Measurements from ENCODE around the gene RASGRF1. TPM values are rescaled to one million over a fixed set of nuclear protein-coding genes. Genes with fewer than 3 reads are reported as not detected.

Gene RASGRF1
- total RNA-seq, 1 donor from 2014 or later = 0.41 TPM

DNA sequence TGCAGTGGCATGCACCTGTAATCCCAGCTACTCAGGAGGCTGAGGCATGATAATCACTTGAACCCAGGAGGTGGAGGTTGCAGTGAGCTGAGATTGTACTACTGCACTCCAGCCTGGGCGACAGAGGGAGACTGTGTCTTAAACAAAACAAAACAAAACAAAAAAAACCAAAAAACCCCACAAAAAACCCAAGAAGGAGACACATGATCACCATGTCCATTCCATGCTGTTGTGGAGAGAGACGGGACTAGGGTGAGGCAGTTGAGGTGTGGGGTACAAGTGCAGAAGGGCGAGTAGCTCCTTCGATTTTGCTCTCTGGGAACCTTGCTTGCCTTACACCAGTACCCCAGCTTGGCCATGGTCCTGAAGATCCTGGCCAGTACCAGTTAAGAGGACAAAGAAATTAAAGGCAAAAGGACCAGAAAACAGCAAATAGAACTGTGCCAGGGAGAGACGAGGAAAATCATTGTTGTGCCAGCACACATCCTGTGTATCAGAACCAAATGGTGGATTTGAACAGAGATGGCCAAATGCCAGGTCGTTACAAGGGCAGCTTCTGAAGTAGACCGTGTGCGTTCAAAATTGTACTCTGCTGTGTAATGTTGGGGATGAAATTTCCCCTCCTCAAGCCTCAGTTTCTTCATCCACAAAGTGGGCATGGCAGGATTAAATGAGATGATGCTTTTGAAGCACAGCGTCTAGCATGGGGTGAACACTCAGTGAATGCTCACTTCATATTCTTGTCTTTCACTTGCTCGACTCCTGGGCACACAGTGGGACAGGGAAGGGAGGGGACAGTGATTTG lies 102.8 kb downstream of the RASGRF1 start:
- Mint-ChIP-seq H3K4me1 (ENCODE audit: unreplicated experiment) (peaks cover 10% of the 10 kb centered on the region), H3K27ac (peak overlapping the region; percentile 99), H3K36me3 (no peaks in the 10 kb centered on the region), H3K27me3 (peaks cover 8% of the 10 kb centered on the region), H3K9me3 (peaks cover 4% of the 10 kb centered on the region), H3K4me3 (no peak overlapping the region)
- TF ChIP-seq, protein P1, sequence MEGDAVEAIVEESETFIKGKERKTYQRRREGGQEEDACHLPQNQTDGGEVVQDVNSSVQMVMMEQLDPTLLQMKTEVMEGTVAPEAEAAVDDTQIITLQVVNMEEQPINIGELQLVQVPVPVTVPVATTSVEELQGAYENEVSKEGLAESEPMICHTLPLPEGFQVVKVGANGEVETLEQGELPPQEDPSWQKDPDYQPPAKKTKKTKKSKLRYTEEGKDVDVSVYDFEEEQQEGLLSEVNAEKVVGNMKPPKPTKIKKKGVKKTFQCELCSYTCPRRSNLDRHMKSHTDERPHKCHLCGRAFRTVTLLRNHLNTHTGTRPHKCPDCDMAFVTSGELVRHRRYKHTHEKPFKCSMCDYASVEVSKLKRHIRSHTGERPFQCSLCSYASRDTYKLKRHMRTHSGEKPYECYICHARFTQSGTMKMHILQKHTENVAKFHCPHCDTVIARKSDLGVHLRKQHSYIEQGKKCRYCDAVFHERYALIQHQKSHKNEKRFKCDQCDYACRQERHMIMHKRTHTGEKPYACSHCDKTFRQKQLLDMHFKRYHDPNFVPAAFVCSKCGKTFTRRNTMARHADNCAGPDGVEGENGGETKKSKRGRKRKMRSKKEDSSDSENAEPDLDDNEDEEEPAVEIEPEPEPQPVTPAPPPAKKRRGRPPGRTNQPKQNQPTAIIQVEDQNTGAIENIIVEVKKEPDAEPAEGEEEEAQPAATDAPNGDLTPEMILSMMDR (conservative IDR thresholded peaks at IDR 0.05) = no peak
- DNase-seq (ENCODE audit: extremely low spot score, unreplicated experiment) = no peak

GRCh38 chr15:78985859-78986475 lies 104.6 kb downstream of the RASGRF1 start:
- no peaks in the 10 kb centered on the region for H3K36me3 Mint-ChIP-seq
- no peak overlapping the region for H3K4me3 Mint-ChIP-seq
- peaks cover 8% of the 10 kb centered on the region for H3K27me3 Mint-ChIP-seq
- H3K9me3 Mint-ChIP-seq = peaks cover 4% of the 10 kb centered on the region
- no peak for DNase-seq (ENCODE audit: extremely low spot score, unreplicated experiment)
- TF ChIP-seq, protein P1 (conservative IDR thresholded peaks at IDR 0.05) = no peak
- no peak overlapping the region for H3K27ac Mint-ChIP-seq
- peaks cover 10% of the 10 kb centered on the region for H3K4me1 Mint-ChIP-seq (ENCODE audit: unreplicated experiment)

GRCh38 chr15:78984041-78984440 lies 106.5 kb downstream of the RASGRF1 start:
- Mint-ChIP-seq H3K4me3 (no peak overlapping the region), H3K36me3 (no peaks in the 10 kb centered on the region), H3K27me3 (peaks cover 8% of the 10 kb centered on the region), H3K4me1 (ENCODE audit: unreplicated experiment) (peaks cover 10% of the 10 kb centered on the region), H3K9me3 (peaks cover 4% of the 10 kb centered on the region), H3K27ac (no peak overlapping the region)
- DNase-seq (ENCODE audit: extremely low spot score, unreplicated experiment) = no peak
- TF ChIP-seq, protein P1 (conservative IDR thresholded peaks at IDR 0.05) = no peak

GRCh38 chr15:78983146-78983918 lies 107.2 kb downstream of the RASGRF1 start:
- Mint-ChIP-seq H3K9me3 (peaks cover 1% of the 10 kb centered on the region), H3K4me3 (no peak overlapping the region), H3K27ac (no peak overlapping the region), H3K27me3 (peaks cover 6% of the 10 kb centered on the region), H3K4me1 (ENCODE audit: unreplicated experiment) (peaks cover 6% of the 10 kb centered on the region), H3K36me3 (no peaks in the 10 kb centered on the region)
- no peak for DNase-seq (ENCODE audit: extremely low spot score, unreplicated experiment)
- TF ChIP-seq, protein P1 (conservative IDR thresholded peaks at IDR 0.05) = no peak

DNA sequence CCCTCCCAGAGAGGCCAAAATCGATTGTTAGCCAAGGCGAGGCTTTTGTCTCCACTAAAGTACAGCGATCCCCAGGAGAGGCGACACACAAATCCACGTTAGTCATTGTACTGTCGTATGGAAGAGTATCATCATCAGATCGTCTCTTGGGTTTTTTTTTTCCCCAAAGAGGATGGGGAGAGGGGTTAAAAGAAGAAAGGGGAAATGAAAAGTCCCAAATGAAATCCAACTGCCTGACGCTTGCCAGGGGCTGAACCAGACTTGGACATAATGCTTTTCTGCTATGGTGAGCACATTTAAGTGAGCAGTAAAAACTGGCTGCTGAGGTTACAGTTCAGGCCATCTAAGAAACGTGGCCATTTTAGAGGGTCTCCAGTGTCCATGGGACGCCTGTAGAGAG lies 107.8 kb downstream of the RASGRF1 start:
- H3K27me3 Mint-ChIP-seq = peaks cover 4% of the 10 kb centered on the region
- no peak overlapping the region for H3K27ac Mint-ChIP-seq
- TF ChIP-seq, protein P1 (conservative IDR thresholded peaks at IDR 0.05) = no peak
- no peak overlapping the region for H3K4me3 Mint-ChIP-seq
- no peaks in the 10 kb centered on the region for H3K9me3 Mint-ChIP-seq
- no peaks in the 10 kb centered on the region for H3K36me3 Mint-ChIP-seq
- peaks cover under 1% of the 10 kb centered on the region for H3K4me1 Mint-ChIP-seq (ENCODE audit: unreplicated experiment)
- no peak for DNase-seq (ENCODE audit: extremely low spot score, unreplicated experiment)
